Testis (tissue), 3 donors: Measurements from ENCODE around the gene RXFP1. TPM values are rescaled to one million over a fixed set of nuclear protein-coding genes. Genes with fewer than 3 reads are reported as not detected.
A peak's percentile ranks its signal among the peaks of the same experiment; 100 is the strongest.

Experiments
- DNase-seq: peaks from one replicate; pipeline ENCODE4 v3.0.0-alpha.2; 2019
- H3K27ac ChIP-seq, 2 donors: fragments of 200-600 bp; sonication (generic); one replicate each; pipeline ENCODE4 v1.5.1; 2019
- H3K27me3 ChIP-seq: fragments of 200-600 bp; sonication (generic); one replicate; pipeline ENCODE4 v1.5.1; 2019
- H3K36me3 ChIP-seq: fragments of 200-600 bp; sonication (generic); one replicate; pipeline ENCODE4 v1.5.1; 2017; ENCODE audit warnings: low read depth; ENCODE audit errors: missing control alignments
- H3K4me1 ChIP-seq: fragments of 200-600 bp; sonication (generic); one replicate; pipeline ENCODE4 v1.5.1; 2019
- H3K4me3 ChIP-seq, 2 donors: fragments of 200-600 bp; sonication (generic); one replicate each; pipeline ENCODE4 v1.5.1; 2017 to 2019
- H3K9me3 ChIP-seq: fragments of 200-600 bp; sonication (generic); one replicate; pipeline ENCODE4 v1.5.1; 2017
- POLR2A ChIP-seq: fragments of 450-650 bp; IDR thresholded peaks from one replicate; pipeline ENCODE4 v1.6.1; 2017; ENCODE audit warnings: antibody characterized with exemption, mild to moderate bottlenecking, moderate library complexity
- WGBS, 2 donors: methylation state at CpG; one replicate each; pipeline ENCODE4 v1.1.5; 2018; 5-methylcytosine and 5-hydroxymethylcytosine counted together
- intact Hi-C: fragments of 100-400 bp; cut with DNase I; formaldehyde crosslinking; loops from one replicate; pipeline ENCODE4 v1.15.1; 2023; ENCODE audit warnings: low total_unique reads
- polyA plus RNA-seq: library from polyadenylated mRNA; stranded (reverse); fragments of 350-450 nt; fragmentation: Illumina TruSeq; extraction: RNeasy Lipid Tissue Mini Kit (QIAGEN cat#74804); gene quantifications from one replicate; pipeline ENCODE4 v1.2.3, GENCODE V29; 2014; ENCODE audit warnings: low read depth, low replicate concordance; ENCODE audit not compliant: insufficient read depth
- total RNA-seq, 2 donors: library from RNA; depleted of rRNA; stranded (reverse); fragments of >200 nt; gene quantifications; one replicate each; pipeline ENCODE4 v1.2.3, GENCODE V29; 2016
- TF ChIP-seq, protein P1 (sequence below), 3 experiments: fragments of 450-650 bp in 2 of 3; fragments of 200-600 bp in 1 of 3; sonication (generic) in 1 of 3; IDR thresholded peaks; one replicate each; pipeline ENCODE4 v1.5.1; 2016 to 2019; ENCODE audit warnings: antibody characterized with exemption in 3 of 3, mild to moderate bottlenecking in 2 of 3, moderate library complexity in 1 of 3

Gene RXFP1
- total and polyA plus RNA-seq, 3 donors from 2014 or later, result 0.26 to 2.1 (median 0.81) TPM

DNA sequence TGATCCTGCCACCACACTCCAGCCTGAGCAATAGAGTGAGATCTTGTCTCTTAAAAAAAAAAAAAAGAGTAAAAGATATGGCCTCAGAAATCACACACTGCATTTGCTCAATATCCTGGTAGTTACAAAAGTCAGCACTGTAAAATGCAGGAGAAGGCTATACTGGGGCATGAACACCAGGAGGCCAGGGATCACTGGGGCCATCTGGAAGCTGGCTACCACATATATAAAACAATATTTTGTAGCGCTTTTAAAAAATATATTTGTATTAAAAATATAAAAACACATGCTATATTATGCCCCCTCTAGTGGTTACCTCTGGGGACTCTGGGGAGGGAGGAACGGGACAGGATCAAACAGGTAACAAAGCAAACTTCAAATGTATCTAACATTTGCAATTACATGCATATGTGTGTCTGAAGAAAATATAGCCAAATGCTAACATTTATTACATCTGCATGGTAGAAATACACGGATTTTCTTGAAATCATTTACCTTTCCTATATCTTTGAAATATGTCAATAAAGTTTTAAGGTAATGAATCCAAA, 146.0 kb downstream of the RXFP1 start:
- intact Hi-C loops, result no loop called here
- Histone ChIP-seq H3K4me1 (peaks cover under 1% of the 10 kb centered on the region), H3K27ac (no peak overlapping the region), H3K4me3 (no peak overlapping the region), H3K9me3 (no peaks in the 10 kb centered on the region), H3K36me3 (no peaks in the 10 kb centered on the region), H3K27me3 (no peaks in the 10 kb centered on the region)
- no peak for DNase-seq
- TF ChIP-seq, protein P1, sequence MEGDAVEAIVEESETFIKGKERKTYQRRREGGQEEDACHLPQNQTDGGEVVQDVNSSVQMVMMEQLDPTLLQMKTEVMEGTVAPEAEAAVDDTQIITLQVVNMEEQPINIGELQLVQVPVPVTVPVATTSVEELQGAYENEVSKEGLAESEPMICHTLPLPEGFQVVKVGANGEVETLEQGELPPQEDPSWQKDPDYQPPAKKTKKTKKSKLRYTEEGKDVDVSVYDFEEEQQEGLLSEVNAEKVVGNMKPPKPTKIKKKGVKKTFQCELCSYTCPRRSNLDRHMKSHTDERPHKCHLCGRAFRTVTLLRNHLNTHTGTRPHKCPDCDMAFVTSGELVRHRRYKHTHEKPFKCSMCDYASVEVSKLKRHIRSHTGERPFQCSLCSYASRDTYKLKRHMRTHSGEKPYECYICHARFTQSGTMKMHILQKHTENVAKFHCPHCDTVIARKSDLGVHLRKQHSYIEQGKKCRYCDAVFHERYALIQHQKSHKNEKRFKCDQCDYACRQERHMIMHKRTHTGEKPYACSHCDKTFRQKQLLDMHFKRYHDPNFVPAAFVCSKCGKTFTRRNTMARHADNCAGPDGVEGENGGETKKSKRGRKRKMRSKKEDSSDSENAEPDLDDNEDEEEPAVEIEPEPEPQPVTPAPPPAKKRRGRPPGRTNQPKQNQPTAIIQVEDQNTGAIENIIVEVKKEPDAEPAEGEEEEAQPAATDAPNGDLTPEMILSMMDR (IDR thresholded peaks at IDR 0.05), result peak in 1 of 3 experiments; percentile 44
- TF ChIP-seq POLR2A, result no peak
- 81 to 85% methylated on average over 3 of the region's 3 CpGs for WGBS, 2 donors

DNA sequence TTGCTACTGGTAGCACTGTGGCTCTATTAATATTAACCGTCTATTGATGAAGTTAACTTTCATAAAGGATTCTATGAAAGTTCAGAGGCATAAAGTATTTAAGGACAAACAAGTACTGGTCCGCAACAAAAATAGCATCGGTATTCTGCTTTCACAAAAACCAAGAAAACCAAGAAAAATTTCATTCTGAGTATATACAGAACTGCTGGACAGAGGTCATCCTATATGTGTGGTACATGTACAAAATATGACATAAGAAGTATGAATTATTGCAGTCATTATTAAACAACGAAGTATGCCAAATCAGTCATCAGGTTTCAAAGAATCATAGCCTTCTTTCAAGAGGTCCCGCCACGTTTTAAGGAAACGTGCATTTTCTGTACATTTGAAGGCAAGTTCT, 147.6 kb downstream of the RXFP1 start:
- H3K4me3 ChIP-seq, result no peak overlapping the region
- 66 to 76% methylated on average over 7 of the region's 7 CpGs for WGBS, 2 donors
- TF ChIP-seq, protein P1 (IDR thresholded peaks at IDR 0.05), result no peak

DNA sequence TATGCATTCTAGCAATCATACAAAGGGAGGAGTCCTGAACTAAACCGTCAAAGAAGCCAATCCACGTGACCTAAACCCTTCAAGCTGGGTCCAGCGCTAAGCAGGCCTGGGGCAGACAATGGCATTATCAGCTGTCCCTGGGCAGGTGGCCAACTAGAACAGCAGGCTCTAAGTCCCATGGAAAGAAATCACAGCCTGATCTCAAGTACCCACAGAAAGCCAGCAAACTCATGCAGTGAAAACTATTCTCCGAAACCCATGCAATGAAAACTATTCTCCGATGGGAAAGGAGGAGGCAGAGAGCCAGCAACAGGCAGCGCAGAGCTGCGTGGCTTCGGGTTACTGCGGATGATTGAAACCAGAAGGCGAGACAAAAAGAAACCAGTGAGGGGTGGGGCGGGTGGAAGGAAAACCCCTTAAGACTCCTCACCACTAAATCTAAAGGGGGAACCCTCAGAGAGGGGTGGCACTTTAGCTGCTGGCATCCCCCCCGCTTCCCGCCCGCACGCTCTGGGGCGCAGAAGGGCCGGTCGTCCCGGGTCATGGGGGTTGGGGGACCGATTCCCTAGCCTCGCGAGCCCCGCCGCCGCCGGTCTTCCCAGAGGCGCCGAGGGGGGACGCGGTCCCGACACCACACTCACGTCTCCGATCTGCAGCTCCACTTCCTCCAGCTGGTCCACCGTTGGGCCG, 149.4 kb downstream of the RXFP1 start:
- H3K4me3 ChIP-seq, result peak overlapping the region; percentile 89 to 97
- H3K9me3 ChIP-seq, result no peaks in the 10 kb centered on the region
- peak overlapping the region; percentile 67 to 94 for H3K27ac ChIP-seq
- intact Hi-C loops, result no loop called here
- H3K36me3 ChIP-seq, result no peaks in the 10 kb centered on the region
- H3K4me1 ChIP-seq, result peaks cover 5% of the 10 kb centered on the region
- 0 to 1% methylated on average over 17 to 20 of the region's 35 CpGs for WGBS, 2 donors
- H3K27me3 ChIP-seq, result no peaks in the 10 kb centered on the region
- TF ChIP-seq, protein P1 (IDR thresholded peaks at IDR 0.05), result no peak
- no peak for TF ChIP-seq POLR2A
- DNase-seq, result peak; percentile 89

More for the DNA sequence above, 147.6 kb downstream of the RXFP1 start:
- Histone ChIP-seq H3K9me3 (no peaks in the 10 kb centered on the region), H3K27ac (no peak overlapping the region), H3K36me3 (no peaks in the 10 kb centered on the region), H3K4me1 (peaks cover 5% of the 10 kb centered on the region), H3K27me3 (no peaks in the 10 kb centered on the region)
- intact Hi-C loops, result no loop called here
- no peak for DNase-seq

DNA sequence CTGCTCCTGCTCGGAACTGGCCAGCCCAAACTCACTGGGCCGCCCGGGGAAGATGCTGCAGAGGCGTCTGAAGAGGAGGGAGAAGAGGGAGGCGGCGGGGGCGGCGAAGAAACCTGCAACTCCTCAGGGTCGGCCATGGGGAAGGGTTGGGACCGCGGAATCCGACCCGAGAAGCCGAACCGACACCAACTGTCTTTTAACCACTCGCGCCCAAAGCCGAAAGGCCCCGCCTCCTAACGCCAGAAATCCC, 149.9 kb downstream of the RXFP1 start, which contains the start of gene C4orf46:
TSS of gene C4orf46 (minus strand) at position 223 of the 250 bp plus-strand sequence. CDS start at position 137, 86 bp downstream.
- H3K27ac ChIP-seq, result peak within 1 kb of the TSS; percentile 67 to 94
- intact Hi-C loops, result no loop called here
- H3K4me1 ChIP-seq, result peaks cover 5% of the 10 kb centered on the region
- no peaks in the 10 kb centered on the region for H3K36me3 ChIP-seq
- no peaks in the 10 kb centered on the region for H3K9me3 ChIP-seq
- no peak for TF ChIP-seq POLR2A
- TF ChIP-seq, protein P1 (IDR thresholded peaks at IDR 0.05), result no peak
- peak within 1 kb of the TSS; percentile 89 to 97 for H3K4me3 ChIP-seq
- WGBS, 2 donors, result 0 to 1% methylated on average over 11 to 20 of the region's 20 CpGs
- no peak for DNase-seq
- H3K27me3 ChIP-seq, result no peaks in the 10 kb centered on the region
